GM18909 (cell line): ENCODE measurements around the gene COL15A1.

Experiments
- ATAC-seq: cut with Tn5 transposase; IDR thresholded peaks from one replicate; pipeline ENCODE4 v1.9.1; 2021; ENCODE audit warnings: mild to moderate bottlenecking; ENCODE audit not compliant: unreplicated experiment, poor library complexity

The COL15A1 gene

GRCh38 chr9:99049228-99049627 lies 105.5 kb downstream of the COL15A1 start:
- ATAC-seq: no peak

DNA sequence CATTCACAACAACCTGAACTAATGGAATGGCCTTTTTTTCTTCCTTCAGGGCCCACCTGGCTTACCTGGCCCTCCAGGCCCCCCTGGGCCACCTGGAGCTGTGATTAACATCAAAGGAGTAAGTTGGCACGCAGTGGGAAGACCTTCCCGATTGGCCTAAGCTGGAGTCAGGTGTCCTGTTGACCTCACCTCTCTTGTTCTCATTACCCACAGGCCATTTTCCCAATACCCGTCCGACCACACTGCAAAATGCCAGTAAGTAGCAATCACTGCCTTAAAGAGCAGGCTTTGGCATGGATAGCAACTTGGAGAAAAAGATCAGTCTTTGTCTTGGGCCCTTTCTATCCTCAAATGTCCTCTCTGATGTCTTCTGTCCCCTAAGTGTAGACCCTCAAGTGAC lies 105.9 kb downstream of the COL15A1 start:
- no peak for ATAC-seq

DNA sequence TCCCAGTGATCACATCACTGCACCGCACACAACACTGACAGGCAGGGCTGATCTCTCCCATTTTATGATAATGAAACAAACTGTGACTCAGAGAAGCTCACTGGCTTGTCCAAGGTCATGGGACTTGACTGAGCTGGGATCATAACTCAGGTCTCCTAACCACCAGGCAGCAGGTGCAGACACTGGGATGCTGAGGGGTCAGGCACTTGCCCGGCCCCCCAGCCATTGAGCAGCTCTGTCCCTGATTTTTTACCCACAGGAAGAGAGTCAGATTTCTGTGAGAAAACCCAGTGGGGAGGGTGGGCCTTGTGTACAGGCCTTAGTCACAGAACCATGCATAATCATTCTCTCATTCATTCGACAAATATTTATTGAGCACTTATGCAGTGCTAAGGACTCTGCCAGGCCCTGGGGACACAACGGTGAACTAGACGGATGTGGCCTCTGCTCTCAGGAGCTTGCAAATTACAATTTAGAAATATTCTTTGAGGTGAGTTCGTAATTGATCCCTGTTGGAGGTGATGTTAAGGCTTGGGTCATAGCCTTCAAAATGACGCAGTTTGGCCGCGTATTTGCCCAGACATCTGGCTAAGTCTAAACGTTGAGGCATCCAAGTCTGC lies 106.7 kb downstream of the COL15A1 start:
- ATAC-seq: no peak

- no peak for ATAC-seq
Observed at GRCh38 chr9:99050924-99051323, 107.2 kb downstream of the COL15A1 start.

DNA sequence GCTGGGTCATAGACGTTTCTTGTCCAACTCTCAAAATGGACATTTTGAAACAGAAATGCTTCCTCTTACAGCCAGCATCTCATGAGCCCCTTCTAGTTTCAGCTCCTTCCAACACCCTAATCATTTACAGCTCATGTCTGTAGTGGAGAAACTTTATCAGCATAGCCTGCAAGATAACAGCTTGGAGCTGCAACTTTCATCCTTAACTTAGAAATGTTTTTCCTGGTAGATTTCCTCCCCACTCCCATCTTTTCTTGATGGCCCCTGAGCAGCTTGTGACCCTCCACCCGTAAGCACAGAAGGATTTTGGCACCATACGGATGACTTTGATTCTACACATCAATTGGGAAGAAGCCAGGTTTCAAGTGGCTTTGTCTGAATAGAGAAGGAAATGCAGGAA lies 107.7 kb downstream of the COL15A1 start:
- ATAC-seq: no peak

DNA sequence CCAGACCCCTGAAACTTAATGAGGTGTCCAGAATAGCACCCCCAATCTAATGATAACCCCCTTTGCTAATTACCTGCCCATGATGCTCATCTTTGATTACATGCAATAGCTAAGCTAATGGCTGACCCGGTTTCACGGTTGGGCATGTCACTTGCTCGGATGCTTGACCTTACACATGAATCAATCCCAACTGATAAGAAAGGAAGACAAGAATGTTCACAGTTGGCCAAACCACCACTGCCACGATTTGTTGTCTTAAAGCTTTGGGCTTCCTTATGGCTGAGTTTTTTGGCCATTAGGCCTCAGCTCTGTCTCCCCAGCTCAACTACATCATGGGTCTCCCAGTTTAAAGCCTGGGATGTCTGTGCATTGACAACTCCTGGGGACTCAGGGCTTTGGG lies 108.1 kb downstream of the COL15A1 start:
- no peak for ATAC-seq

DNA sequence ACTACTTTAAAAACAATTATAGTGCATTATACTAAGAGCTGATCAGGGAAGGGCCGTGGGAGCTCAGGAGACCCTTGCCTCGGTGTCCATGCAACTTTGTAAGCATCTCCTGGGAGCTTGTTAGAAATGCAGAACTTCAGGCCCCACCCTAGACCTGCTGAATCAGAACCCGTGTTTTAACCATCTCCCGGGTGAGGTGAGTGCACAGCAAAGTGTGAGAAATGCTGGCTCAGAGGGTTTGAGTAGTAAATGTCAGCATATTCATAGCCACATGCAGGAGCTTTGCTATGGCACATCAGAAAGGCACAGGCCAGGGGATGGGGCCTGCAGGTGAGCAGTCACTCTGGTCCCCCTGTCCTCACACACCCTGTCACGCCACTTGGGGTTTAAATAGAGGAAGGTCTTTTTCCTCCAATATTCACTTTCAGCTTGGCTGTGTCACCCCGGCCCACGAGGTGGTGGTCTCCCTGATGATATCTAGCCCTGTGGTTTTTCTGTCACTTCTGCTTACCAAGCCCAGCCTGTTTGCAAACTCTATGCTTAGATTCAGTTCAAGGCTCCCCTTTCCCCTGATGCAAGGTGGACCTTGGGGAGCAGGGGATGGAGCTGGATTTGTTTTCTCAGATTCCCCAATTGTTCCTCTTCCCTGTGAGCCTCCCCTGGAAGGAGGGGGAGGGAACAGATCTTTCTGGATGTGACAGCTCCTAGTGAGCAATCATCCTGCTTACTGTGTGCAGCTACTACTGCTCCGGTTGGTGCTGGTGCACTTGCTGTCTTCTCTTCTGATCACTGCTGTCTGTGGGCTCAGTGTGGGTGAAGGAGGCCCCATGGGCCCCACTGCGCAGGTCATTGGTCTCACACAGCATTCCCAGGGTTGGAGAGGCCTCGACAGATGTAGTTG lies 109.4 kb downstream of the COL15A1 start:
- ATAC-seq: no peak

GRCh38 chr9:99054581-99054980 lies 110.9 kb downstream of the COL15A1 start:
- no peak for ATAC-seq

- ATAC-seq: no peak
Observed at GRCh38 chr9:99055384-99055783, 111.7 kb downstream of the COL15A1 start.

- ATAC-seq: no peak
Observed at GRCh38 chr9:99056186-99056585, 112.5 kb downstream of the COL15A1 start.

DNA sequence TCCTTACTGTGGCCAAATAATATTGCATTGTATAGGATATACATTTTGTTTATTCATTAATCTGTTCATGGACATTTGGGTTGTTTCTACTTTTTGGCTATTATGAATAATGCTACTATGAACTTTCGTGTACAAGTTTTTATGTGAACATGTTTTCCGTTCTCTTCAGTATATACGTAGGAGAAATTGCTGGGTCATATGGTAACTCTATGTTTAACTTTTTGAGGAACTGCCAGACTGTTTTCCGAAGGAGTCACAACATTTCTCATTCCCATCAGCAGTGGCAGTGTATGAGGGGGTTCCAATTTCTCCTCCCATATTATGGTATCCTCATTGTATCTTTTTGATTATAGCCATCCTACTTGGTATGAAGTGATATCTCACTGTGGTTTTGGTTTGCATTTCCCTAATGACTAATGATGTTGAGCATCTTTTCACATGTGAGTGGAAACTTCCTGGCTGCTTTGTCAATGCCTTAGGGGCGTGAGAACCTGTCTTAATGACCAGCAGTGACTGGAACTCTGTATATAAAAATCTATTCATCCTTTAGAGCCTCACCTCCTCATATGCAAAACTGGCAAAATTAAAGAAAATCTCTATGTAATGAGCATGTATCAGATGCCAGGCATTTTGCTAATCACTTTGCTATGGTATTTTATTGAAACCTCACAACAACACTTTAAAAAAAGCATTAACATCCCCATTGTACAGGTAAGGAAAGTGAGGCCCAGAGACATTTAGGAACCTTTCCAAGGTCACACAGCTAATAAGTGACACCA lies 113.4 kb downstream of the COL15A1 start:
- ATAC-seq: peak; percentile 32

- peak; percentile 87 for ATAC-seq
Observed at GRCh38 chr9:99057665-99058625, 114.2 kb downstream of the COL15A1 start.

DNA sequence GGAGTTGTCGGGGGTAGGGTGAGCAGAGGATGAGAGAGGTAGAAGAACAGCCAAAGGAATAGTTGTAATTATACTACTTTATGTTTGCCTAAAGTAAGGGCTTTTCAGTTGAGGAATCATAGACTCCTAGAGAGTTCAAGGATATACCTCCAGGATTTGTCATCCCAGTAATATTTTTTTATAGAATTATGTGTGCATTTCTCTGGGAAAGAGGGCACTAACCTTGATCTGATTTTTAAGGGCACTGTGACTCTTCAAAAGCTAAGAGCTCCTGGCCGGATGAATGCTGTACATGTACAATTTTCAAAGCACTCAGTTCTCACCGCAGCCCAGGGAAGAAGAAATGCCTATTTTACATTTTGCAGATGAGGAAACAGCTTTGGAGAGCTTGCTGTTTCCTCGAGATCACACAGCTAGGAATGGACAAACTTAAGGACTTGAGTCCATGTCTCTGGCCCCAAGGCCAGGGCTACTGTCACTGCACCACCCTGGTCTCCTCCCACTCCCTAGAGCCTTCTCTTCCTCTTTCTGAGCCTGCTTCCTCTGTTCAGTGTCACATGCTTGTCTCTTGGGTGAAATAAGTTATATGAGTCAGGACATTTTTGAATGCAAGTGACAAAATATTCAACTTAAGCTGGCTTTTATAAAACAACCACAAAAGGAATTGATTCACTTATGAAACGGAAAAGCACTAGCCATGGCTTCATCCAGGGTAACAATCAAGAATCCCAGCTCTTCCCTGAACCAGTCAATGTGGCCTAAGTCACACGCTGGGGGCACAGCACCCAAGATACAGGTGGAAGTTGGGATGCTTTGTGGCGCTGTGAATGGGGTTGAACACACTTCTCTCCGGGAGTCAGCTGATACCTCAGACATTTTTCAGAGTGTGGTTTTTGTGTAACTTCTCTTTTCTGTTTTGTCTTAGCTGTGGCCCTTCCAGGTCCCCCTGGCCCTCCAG lies 115.5 kb downstream of the COL15A1 start:
- peak; percentile 65 for ATAC-seq

GRCh38 chr9:99060621-99061020 lies 116.9 kb downstream of the COL15A1 start:
- no peak for ATAC-seq

DNA sequence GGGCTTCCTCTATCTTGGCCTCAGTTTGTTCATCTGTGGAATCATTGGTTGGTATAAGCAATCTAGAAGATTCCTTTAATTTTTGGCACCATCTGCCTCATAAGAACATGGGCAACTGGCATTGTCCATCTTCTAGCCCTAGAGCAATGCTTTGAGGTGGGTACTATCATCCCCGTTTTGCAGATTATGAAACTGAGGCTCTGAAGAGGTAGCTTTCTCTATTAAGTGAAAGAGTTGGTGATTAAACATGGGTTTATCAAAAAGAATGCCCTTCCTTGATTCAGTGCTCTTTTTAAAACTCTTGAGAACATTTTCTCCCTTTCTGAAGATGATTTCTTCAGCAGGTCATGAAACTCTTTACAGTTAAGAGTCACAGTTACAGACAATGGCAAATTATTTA lies 118.8 kb downstream of the COL15A1 start:
- no peak for ATAC-seq

DNA sequence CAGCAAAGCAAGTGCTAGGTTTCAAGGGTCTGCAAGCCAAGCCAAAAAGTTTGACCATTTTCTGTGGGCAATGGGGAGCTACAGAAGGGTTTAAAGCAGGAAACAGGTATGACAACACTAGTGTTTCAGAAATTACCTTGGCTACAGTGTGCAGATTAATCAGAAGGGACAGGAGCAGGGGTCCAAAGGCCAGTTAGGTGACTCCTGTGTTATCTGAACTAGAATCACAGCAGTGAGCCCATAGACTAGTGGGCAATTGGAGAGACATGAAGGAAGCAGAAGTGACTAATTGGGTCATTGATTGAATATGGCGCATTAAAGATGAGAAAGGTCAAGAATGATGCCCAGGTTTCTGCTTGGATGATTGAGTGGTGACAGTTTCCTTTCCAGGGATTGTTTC lies 119.8 kb downstream of the COL15A1 start:
- ATAC-seq: no peak

DNA sequence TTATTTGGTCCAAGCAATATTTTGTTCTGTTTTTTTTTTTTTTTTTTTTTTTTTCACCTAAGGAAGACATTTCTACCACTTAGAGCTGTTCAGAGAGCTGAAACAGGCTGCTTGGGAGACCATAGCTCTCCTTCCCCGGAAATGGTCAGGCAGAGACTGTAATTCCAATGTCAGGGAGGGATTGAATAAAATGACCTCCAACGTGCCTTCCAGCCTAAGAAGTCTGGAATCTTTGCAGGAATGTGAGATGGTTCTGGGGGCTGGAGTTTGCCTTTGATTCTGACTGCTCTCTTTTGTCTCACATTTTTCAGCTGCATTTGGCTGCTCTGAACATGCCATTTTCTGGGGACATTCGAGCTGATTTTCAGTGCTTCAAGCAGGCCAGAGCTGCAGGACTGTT lies 122.9 kb downstream of the COL15A1 start:
- ATAC-seq: no peak

DNA sequence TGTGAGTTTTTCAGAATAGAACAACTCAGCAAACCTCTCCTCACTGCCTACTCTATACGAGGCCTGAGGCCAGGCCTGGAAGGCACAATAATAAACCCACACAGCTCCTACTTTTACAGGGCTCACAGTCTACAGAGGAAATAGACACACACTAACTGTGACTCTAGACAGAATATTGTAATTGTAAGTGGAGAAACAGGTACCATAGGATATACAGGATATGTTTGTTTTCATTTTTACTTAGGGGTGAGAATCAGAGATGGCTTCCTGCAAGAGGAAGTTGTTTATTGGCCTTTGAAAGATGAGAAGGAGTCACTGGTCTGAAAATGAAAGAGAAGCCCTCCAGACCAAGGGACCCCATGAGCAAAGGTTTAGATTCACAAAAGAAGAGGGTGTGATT lies 125.4 kb downstream of the COL15A1 start:
- no peak for ATAC-seq

GRCh38 chr9:99069546-99069945 lies 125.8 kb downstream of the COL15A1 start:
- ATAC-seq: no peak
